HG02588 (cell line): ENCODE measurements around the gene UBE2N.
"Not testable (repeated sequence)": the region's sequence is repeated elsewhere in the genome, so short reads cannot be mapped to it uniquely, and the experiment has no call there.

Source experiments
- ATAC-seq: cut with Tn5 transposase; IDR thresholded peaks from one replicate; pipeline ENCODE4 v1.9.1; 2021; ENCODE audit warnings: mild to moderate bottlenecking, moderate library complexity; ENCODE audit not compliant: unreplicated experiment

The UBE2N gene

GRCh38 chr12:93381976-93382437 is 59.7 kb downstream of the UBE2N start:
- ATAC-seq = not testable (repeated sequence)

GRCh38 chr12:93381161-93381975 is 60.4 kb downstream of the UBE2N start:
- ATAC-seq = no peak

- no peak for ATAC-seq
Observed at GRCh38 chr12:93380480-93381121, 61.1 kb downstream of the UBE2N start.

GRCh38 chr12:93379981-93380361 is 61.8 kb downstream of the UBE2N start:
- ATAC-seq = no peak

- no peak for ATAC-seq
Observed at GRCh38 chr12:93379326-93379980, 62.3 kb downstream of the UBE2N start.

GRCh38 chr12:93378998-93379325 is 62.8 kb downstream of the UBE2N start:
- no peak for ATAC-seq

GRCh38 chr12:93378196-93378997 is 63.4 kb downstream of the UBE2N start:
- peak; percentile 34 for ATAC-seq

- ATAC-seq = peak; percentile 73
Observed at GRCh38 chr12:93377252-93378195, 64.2 kb downstream of the UBE2N start, which contains the start of gene NUDT4. Gene NUDT4, plus strand, starts transcription at chr12:93377925. Its CDS starts 398 bp downstream, at chr12:93378323.

- ATAC-seq = no peak
Observed at GRCh38 chr12:93376436-93377251, 65.1 kb downstream of the UBE2N start.

GRCh38 chr12:93375906-93376305 is 65.8 kb downstream of the UBE2N start:
- ATAC-seq = no peak

- ATAC-seq = no peak
Observed at GRCh38 chr12:93373961-93374656, 67.6 kb downstream of the UBE2N start.

- no peak for ATAC-seq
Observed at GRCh38 chr12:93370947-93371346, 70.8 kb downstream of the UBE2N start.

GRCh38 chr12:93369505-93369904 is 72.2 kb downstream of the UBE2N start:
- ATAC-seq = no peak

- ATAC-seq = no peak
Observed at GRCh38 chr12:93368766-93369165, 73.0 kb downstream of the UBE2N start.

GRCh38 chr12:93366422-93366821 is 75.3 kb downstream of the UBE2N start:
- ATAC-seq = no peak

- ATAC-seq = no peak
Observed at GRCh38 chr12:93365616-93366405, 75.9 kb downstream of the UBE2N start.

- ATAC-seq = no peak
Observed at GRCh38 chr12:93363841-93364297, 77.9 kb downstream of the UBE2N start.
